HPDE6-E6E7 (cell line): ENCODE results near the gene AP4M1.
"Not testable (repeated sequence)": the region's sequence is repeated elsewhere in the genome, so short reads cannot be mapped to it uniquely, and the experiment has no call there.

Experiments
- DNase-seq: peaks from one replicate; pipeline ENCODE4 v3.0.0; 2011; ENCODE audit warnings: missing footprints; ENCODE audit errors: extremely low spot score

AP4M1 gene

DNA sequence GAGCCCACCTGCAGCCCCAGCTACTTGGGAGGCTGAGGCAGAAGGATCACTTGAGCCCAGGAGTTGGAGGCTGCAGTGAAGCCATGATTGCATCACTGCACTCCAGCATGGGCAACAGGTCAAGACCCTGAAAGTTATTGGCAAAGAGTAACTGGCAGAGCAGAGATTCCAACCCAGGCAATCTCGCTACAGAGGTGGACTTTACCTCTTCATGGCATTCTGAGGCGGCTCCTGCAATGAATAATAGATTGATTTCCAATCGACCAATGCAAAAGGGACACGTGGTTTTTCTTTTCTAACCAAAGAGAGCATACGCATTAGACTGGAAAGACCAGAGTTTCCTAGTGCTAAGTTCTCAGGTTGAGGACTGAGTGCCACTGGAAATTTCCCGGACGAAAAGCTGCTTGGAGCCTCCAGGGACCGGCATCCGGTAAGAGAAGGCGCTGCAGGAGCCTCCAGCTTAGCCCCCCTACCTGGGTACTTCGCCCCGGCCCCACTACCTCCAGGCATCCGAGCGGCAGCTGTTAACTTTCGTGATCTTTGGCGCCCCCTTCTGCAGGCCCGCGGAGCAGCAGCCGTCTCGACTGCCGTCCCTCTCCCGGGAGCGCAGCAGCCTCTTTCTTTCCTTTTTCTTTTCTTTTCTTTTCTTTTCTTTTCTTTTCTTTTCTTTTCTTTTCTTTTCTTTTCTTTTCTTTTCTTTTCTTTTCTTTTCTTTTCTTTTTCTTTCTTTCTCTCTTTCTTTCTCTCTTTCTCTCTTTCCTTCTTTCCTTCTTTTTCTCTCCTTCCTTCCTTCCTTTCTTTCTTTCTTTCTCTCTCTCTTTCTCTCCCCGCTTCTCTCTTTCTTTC lies 29.4 kb downstream of the AP4M1 start:
- DNase-seq, result peak; percentile 58

DNA sequence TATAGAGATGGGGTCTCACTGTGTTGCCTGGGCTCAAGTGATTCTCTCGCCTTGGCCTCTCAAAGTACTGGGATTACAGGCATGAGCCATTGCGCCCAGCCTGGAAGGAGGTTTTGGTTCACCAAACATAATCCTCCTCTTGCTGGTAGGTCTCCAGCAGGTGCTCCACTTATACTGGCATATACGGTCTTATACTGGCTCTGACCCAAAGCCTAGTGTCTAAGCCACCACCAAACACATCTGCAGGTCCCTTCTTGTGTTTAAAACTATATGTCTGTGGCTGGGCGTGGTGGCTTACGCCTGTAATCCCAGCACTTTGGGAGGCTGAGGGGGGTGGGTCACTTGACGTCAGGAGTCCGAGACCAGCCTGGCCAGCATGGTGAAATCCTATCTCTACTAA lies 30.7 kb downstream of the AP4M1 start:
- no peak for DNase-seq

DNA sequence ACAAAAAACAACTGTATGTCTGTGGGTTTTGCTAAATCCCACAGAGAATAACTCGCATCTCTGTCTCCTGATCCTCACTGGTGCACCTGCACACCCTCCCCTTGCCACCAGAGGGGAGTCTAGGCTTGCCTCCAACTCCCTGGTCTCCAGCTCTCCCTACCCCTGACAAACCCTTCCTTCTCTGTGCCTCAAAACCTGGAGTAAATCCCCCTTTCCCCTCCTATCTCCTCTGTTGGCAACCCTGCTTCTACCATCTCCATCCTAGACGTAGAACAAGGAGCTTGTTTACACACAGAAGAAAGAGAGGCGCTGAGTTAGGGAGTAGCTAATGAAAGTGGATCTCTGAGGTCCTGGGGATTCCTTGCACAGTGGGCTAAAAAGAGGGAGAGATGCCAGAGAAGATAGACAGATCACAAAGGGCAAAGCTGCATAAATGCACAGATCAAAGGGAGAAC lies 31.3 kb downstream of the AP4M1 start:
- DNase-seq, result peak; percentile 75

DNA sequence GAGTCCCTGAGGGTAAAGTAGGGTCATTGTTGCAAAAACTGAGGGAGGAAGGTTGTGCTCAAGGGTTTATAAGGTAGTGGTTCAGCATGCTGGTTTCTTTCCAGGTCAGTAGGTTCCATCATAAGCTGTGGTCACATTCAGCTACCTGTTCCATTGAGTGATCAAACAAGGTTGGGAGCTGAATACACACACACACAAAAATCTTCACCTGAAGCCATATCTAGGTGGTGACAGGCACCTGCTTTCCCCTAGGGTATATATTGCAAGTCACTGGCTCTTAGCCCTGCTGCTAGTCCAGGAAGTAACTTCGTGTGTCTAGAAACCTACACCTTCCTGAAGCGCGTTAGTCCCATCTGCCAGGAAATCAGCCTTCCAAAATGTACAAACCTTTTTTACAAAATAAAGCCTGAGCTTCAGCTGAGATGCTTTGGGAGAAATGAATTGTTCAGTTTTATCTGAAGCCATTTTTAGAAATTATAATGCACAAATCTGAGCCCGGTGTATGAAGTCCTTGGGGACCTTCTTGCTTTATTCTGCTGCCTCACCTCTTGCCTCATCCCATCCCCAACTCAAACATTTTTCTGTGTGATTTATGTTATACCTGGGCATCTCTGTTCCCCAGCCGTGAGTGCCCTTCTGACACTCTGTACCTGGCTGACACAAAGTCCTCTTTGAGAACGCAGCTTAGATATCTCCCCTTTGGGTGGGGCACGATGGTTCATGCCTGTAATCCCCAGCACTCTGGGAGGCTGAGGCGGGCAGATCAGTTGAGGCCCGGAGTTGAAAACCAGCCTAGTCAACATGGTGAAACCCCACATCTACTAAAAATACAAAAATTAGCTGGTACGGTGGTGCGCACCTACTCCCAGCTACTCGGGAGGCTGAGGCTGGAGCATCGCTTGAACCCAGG lies 36.7 kb downstream of the AP4M1 start:
- DNase-seq, result no peak

DNA sequence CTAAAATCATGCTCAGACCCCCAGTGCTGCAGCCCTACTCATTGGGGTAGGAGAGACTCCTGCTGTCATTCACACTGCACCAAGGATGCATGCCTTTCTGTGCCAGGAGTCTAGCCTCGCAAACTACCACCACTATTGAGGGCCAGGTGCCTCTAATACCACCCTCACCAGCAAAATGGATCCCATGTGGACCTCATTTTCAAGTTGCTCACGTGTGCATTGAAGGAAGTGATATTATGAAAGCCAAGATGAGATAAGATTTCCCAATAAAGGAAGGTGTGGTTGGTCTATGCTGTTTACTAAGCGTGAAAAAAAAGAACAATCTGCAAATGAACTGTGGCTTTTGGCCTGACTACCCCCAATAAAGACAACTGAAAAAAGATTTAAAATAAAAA lies 40.1 kb downstream of the AP4M1 start:
- no peak for DNase-seq

DNA sequence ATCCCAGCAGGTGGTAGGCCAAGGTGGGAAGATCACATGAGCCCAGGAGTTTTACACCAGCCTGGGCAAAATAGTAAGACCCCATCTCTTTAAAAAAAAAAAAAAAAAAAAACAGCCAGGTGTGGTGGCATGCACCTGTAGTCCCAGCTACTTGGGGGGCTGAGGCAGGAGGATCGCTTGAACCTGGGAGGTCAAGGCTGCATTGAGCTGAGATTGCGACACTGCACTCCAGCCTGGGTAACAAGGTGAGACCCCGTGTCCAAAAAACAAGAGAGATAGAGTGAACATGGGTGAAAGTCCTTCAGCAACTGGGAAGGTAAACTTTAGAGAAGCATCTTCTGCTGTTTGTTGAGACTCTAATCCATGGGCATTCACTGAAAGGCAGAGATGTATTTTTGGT lies 41.0 kb downstream of the AP4M1 start:
- no peak for DNase-seq

DNA sequence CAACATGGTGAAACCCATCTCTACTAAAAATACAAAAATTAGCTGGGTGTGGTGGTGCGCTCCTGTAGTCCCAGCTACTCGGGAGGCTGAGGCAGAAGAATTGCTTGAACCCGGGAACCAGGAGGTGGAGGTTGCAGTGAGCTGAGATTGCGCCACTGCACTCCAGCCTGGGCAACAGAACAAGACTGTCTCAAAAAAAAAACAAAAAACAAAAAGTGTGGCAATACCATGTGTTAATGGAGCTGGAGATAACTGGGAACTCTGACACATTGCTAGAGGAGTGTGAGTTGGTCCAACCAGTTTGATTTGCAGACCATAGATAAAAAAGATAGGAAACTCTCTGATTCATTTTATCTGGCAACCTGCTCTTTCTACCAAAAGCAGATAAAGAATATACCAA lies 44.9 kb downstream of the AP4M1 start:
- DNase-seq, result not testable (repeated sequence)

DNA sequence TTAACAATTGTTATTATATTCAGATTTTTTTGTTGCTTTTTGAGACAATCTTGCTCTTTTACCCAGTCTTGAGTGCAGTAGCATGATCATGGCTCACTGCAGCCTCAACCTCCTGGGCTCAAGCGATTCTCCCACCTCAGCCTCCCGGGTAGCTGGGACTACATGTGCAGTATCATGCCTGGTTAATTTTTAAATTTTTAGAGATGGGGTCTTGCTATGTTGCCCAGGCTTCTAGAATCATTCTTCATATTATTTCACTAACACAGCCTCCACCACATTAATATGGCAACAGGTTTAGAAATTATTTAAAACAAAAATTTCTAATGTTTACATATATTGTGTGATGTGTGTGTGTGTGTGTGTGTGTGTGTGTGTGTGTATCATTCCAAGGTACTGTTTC lies 45.8 kb downstream of the AP4M1 start:
- no peak for DNase-seq

DNA sequence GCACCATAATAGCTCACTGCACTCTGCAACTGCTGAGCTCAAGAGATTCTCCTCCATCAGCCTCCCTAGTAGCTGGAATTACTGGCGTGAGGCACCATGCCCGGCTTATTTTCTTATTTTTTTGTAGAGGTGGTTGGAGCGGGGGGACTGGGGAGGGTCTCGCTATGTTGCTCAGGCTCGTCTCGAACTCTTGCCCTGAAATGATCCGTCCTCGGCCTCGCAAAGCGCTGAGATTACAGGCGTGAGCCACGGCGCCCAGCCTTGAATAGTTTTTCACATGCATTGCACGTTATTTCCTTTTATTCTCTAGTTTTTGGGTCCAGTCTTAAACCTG lies 46.7 kb downstream of the AP4M1 start:
- no peak for DNase-seq

DNA sequence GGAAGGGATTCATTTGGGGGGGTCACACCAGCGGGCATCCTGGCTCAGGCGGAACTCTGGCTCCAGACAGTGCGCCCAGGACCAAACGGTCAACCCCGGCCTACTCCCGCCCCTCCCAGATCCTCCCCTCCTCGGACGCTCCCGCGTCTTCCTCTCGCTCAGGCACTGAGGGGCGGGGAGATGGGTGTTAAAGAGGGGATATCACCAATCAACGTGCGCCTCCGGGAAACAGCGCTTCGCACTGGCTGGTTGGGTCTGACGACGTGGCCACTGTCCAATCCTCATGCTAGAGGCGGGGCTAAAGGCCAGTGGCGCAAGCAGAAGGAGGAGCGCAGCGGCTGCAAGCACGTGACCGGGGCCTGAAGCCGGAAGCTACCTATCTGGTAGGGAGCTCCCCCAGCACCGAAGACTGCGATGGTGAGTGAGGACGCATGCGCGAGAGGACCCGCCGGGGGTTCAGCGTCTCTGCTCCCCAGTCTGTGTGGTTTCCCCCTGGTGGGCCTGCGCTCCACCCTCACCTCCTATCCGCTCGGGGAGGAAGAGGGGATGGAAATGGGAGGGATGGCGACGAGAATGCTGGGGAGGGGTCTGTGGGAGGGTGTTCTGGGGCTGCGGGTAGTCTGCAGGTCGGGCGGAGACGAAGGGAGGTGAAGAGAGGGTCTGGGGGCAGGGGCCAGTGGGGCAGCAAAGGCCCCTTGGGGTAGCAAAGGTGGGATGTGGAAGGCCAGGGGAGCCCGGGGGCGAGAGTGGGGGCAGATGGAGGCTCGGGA lies 47.3 kb downstream of the AP4M1 start, which contains the start of gene LAMTOR4:
TSS of gene LAMTOR4 (plus strand) at position 360 of the 770 bp plus-strand sequence. CDS start at position 415, 55 bp downstream.
- peak; percentile 99 for DNase-seq

DNA sequence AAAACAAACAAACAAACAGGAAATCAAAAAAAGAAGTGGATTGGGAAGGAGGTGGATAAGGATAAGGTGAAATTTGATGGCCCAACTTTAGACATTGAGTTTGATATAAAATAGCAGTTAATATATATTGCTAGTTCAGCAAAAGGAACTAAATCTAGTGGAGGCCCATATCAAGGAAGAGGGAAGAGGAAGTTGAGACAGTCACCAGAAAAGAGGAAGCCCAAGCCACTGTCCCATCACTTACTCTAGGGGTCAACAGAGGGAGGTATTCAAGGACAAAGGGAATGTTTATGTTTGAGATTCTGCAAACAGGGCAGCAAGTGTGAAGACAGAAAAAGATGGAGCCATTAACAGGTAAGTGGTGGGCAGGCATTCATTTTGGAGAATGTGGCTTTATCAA lies 51.0 kb downstream of the AP4M1 start:
- DNase-seq, result no peak

DNA sequence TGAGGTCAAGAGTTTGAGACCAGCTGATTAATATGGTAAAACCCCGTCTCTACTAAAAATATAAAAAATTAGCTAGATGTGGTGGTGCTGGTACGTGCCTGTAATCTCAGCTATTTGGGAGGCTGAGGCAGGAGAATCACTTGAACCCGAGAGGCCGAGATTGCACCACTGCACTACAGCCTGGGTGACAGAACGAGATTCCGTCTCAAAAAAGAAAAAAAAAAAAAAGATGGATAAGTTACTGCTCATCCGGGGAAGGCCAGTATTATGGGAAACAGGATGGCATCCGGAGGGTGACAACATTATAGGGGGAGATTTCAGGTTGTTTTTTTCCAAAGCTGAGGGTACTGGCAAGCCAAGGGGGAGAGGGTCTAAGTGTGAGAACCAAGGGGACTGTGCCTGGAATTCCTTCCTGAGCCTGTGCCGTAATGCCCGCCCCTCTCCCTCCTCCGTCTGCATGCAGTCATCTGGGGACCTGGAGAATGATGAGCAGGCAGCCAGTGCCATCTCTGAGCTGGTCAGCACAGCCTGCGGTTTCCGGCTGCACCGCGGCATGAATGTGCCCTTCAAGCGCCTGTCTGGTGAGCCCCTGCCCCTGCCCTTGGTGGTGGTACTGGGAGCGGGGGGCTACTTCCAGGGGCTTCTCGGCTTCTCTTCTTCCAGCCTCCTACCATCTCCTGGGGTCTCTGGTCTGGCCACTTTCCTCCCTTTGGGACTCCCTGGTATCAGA lies 51.7 kb downstream of the AP4M1 start:
- no peak for DNase-seq

DNA sequence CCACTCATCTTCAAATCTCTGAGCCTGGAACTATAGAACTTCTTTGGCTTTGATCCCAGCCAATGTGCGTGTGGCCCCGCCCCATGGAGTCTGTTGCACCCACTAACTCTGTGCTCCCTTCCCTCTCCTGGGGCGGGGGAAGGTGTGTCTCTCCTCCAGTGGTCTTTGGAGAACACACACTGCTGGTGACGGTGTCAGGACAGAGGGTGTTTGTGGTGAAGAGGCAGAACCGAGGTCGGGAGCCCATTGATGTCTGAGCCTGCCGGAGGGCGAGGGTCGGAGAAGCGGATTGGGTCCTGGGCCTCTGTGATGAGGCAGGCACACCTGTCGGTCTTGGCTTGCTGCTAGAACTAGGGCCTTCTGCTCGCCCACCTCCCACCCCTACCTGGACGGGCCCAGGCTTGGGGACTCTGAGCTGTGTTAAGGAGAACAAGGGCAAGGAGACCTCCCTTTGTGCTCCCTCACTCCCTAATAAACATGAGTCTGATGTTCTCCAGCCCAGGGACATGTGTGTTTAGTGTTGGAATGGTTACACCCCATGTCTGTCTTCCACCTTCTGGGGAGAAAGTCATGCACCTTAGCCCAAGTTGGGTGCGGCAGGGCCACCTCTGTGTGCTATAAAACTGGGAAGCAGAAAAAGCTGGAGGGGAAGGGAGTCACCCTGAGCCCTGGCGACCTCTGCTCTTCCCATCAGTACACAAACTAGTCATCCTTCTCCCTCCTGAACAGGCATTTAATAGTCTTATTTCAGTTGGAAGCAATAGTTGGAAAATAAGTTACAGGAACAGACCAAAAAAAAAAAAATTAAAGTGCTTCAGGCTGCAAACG lies 52.5 kb downstream of the AP4M1 start:
- DNase-seq, result no peak

DNA sequence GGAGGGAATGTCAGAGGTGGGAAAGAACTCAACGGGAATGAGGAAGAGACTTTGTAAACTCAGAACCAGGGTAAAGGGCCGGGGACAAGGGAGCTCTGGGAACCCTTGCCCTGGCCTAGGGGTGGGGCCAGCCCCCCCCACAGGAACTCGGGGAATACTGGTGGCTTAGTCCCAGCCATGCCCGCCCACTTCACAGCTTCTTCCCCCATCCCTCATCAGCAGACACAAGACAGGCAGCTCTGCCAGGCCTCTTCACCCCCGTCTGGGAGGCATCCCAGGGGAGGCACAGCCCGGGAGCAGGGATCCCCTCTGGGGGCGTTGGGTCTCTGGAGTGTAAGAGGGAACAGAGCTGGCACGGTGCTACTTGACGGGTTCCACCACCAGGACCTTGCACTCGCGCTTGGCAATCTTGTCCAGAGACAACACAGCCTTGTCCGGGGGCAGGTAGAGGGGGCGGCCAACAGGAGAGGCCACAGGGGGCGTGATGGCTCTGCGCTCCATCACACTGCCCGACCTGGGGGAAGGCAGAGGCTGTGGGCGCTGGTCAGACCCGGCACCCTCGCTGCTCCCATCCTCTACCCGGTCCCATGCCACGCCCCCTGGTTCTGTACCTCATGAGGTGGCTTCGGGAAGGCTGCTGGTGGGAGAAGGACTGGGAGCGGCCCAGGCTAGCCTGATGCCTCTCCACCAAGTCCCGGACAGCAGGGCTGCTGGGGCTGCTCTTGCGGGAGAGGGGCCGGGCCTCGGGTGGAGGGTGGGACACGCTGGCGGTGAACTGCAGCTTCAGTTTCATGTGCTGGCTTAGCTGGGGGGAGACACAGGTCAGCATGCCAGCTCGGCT lies 53.4 kb downstream of the AP4M1 start:
- DNase-seq, result no peak

DNA sequence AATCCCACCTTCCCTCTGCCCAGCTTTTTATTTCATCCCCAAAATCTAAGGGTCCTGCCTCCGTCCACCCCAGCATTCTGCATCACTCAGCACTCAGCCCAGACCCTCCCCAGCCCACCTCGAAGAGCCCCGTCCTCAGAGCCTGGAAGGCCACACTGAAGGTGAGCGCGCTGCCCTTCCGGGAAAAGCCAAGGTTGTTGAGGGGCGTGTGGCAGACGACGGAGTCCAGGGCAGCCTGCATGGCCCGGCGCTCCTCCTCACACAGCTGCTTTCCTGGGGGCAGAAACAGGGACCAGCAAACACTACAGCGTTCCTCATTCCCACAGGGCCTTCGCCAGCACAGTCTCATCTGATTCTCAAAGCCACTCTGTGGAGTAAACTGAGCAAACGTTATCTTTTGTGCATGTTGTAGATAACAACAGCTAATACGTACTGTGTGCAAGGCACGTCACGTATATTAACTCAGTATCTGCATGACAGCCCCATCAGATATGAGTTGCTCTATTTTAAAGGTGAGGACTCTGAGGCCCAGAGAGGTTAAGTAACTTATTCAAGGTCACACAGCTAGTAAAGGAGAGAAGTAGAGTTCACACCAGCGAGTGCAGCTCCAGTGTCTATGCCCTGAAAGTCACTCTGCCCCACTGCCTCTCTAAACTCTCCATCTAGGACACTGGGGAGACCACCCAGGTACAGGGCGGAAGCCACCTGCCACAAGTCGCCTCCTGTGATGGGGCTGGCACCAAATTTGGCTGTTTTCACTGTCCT lies 54.3 kb downstream of the AP4M1 start:
- no peak for DNase-seq

DNA sequence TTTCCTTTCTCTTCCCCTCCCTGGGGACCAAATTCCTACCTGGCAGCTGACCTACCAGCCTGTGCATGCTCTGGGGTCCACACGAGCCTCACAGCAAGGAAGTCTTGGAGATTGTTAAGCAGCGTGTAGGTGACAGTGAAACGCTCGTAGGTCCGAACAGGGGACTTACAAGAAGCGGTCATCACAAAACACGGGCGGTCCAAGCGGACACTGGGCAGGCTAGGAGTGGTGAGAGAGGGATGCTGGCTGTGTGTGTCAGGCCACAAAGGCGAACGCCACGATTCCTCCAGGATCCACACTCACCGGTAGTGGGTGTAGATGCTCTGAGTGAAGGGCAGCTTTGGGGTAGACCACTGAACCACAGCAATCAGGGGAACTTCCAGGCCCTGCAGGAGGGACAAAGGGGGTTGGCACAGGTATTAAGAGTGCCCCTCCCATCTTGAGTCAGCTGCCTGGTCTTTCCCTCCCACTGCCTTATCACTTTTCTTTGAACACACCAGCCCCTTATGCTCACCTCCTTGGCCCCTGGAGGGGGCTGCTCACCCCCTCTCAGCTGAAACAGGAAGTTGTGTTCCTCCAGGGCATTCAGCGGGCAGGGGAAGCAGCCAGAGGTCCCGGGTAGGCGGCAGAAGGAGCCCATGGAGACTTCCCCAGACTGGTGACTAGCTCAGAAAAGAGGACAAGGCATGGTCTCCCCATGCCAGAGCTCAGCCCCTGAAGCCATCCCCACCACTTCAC lies 55.1 kb downstream of the AP4M1 start:
- no peak for DNase-seq

DNA sequence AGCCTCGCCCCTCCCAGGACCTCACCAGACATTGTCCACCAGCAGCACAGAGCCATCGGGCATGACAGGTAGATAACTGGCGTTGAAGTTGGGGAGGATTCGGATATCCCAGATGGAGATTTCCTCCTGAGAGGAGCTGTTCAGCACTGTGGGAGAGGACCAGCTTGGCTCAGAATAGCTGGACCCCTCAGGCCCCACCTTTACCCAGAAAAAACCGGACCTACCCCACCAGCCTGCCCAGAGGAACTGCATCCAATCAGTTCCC lies 55.6 kb downstream of the AP4M1 start:
- DNase-seq, result no peak
